ENCODE data around the gene DYNC1H1. TPM values are rescaled to one million over a fixed set of nuclear protein-coding genes. Genes with fewer than 3 reads are reported as not detected.

Gene DYNC1H1
- total RNA-seq, 1 donor from 2014 or later = 277 TPM

DNA sequence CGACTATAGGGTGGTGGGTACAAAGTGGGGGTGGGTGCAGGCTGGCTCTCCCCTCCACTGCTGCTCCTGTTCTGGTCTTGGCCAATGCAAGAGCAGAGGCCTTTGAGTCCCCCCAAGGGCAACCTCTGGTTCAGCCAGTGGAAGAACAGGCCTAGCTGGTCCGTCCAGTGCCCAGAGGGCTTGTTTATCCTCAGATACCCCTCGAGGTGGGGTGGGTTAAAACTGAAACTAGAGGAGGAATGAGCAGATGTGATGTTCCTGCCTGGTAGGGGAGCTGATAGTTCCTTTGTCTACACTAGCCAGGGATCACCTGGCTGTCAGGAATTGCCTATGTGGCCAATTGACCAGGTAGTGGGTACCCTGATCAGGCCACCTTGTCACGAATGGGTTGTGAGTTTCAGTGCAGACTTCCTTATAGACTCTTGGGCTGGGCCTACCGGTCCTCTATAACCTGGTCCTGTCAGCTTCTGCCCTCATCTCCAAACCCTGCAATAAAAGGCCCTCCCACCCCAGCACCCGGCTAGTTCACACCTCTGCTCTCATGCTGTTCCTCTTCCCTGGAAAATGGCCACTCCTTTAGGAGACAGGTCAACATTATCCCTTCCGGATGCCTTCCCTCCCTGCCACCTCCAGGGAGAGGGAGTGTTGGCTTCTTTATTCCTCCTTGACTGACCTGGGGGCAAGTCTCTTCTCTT lies 133.2 kb downstream of the DYNC1H1 start:
- no peak for FAIRE-seq
- no peak overlapping the region for H3K4me3 ChIP-seq (ENCODE audit: low read depth, low read length)
- no peaks in the 10 kb centered on the region for H3K36me3 ChIP-seq (ENCODE audit: control insufficient read depth, insufficient read depth, low read length)
- H3K27me3 ChIP-seq (ENCODE audit: control insufficient read depth, insufficient read depth, low read length) = no peaks in the 10 kb centered on the region
- TF ChIP-seq, protein P1, sequence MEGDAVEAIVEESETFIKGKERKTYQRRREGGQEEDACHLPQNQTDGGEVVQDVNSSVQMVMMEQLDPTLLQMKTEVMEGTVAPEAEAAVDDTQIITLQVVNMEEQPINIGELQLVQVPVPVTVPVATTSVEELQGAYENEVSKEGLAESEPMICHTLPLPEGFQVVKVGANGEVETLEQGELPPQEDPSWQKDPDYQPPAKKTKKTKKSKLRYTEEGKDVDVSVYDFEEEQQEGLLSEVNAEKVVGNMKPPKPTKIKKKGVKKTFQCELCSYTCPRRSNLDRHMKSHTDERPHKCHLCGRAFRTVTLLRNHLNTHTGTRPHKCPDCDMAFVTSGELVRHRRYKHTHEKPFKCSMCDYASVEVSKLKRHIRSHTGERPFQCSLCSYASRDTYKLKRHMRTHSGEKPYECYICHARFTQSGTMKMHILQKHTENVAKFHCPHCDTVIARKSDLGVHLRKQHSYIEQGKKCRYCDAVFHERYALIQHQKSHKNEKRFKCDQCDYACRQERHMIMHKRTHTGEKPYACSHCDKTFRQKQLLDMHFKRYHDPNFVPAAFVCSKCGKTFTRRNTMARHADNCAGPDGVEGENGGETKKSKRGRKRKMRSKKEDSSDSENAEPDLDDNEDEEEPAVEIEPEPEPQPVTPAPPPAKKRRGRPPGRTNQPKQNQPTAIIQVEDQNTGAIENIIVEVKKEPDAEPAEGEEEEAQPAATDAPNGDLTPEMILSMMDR (IDR thresholded peaks at IDR 0.05; ENCODE audit: insufficient read depth, low read length, severe bottlenecking) = no peak
- DNase-seq (ENCODE audit: low read depth) = no peak

DNA sequence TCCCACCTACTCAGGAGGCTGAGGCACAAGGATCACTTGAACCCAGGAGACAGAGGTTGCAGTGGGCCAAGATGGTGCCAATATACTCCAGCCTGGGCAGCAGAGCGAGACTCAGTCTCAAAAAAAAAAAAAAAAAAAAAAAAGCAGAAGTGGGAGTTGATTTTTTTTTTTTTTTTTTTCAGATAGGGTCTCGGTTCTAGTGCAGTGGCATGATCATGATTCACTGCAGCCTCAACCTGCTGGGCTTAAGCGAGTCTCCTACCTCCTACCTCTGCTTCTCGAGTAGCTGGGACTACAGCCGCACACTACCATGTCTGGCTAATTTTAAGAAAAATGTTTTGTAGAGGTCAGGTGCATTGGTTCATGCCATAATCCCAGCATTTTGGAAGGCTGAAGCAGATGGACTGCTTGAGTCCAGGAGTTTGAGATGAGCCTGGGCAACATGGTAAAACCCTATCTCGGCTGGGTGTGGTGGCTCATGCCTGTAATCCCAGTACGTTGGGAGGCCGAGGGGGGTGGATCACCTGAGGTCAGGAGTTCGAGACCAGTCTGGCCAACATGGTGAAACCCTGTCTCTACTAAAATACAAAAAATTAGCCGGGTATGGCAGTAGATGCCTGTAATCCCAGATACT lies 138.8 kb downstream of the DYNC1H1 start:
- H3K27me3 ChIP-seq (ENCODE audit: control insufficient read depth, insufficient read depth, low read length) = no peaks in the 10 kb centered on the region
- TF ChIP-seq, protein P1 (IDR thresholded peaks at IDR 0.05; ENCODE audit: insufficient read depth, low read length, severe bottlenecking) = no peak
- no peak for DNase-seq (ENCODE audit: low read depth)
- H3K36me3 ChIP-seq (ENCODE audit: control insufficient read depth, insufficient read depth, low read length) = no peaks in the 10 kb centered on the region
- H3K4me3 ChIP-seq (ENCODE audit: low read depth, low read length) = no peak overlapping the region
- FAIRE-seq = no peak

DNA sequence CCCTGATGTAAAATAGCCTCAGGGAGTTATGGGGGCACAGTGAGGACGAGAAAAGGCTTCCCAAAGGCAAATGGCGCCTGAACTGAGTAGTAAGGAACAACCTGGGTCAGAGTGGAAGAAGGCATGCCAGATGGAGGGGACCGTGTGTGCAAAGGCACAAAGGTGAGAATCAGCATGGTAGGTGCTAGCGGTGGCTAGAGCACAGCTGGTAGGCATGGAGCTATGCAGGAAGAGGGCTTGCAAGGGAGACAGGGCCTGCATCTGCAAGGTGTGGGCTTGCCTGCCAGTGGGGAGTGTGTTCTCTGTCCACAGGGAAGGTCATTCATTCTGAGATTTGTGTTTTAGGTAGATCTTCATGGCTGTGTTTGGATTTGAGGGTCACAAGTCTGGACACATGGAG lies 141.0 kb downstream of the DYNC1H1 start:
- H3K4me3 ChIP-seq (ENCODE audit: low read depth, low read length) = no peak overlapping the region
- no peak for DNase-seq (ENCODE audit: low read depth)
- H3K27me3 ChIP-seq (ENCODE audit: control insufficient read depth, insufficient read depth, low read length) = no peaks in the 10 kb centered on the region
- no peaks in the 10 kb centered on the region for H3K36me3 ChIP-seq (ENCODE audit: control insufficient read depth, insufficient read depth, low read length)
- no peak for FAIRE-seq
- TF ChIP-seq, protein P1 (IDR thresholded peaks at IDR 0.05; ENCODE audit: insufficient read depth, low read length, severe bottlenecking) = no peak

Other genes starting within 250 kb of the DYNC1H1 start
- 71.3 and 104 TPM in 2 replicates for gene PPP2R5C, start 202.9 kb upstream of the DYNC1H1 start, total RNA-seq
- gene HSP90AA1, start 122.5 kb downstream of the DYNC1H1 start, total RNA-seq = 140 and 280 TPM in 2 replicates
- gene WDR20, start 175.3 kb downstream of the DYNC1H1 start, total RNA-seq = 18.9 and 20.0 TPM in 2 replicates

Data from bronchial epithelial cell (primary cell).